H1 (cell line): ENCODE measurements around the gene HNRNPU. TPM values are rescaled to one million over a fixed set of nuclear protein-coding genes. Genes with fewer than 3 reads are reported as not detected.

ENCODE experiments used
- CTCF ChIA-PET: fragments of 300-600 bp; sonication (Branson Sonifier 250); formaldehyde crosslinking; loops from one replicate; lab custom pipeline; 2021; ENCODE audit not compliant: partially characterized antibody; lab: Charles Lee
- POLR2A ChIA-PET: fragments of 300-600 bp; sonication (Branson Sonifier 250); formaldehyde crosslinking; loops from one replicate; lab custom pipeline; 2021; ENCODE audit warnings: inconsistent platforms; ENCODE audit not compliant: partially characterized antibody; lab: Charles Lee
- DNase-seq, 2 experiments: peaks; one replicate each; pipeline versions ENCODE4 v3.0.0 to v3.0.0-alpha.2; 2010 to 2022; ENCODE audit warnings: low spot score in 2 of 2, low read depth in 1 of 2, mixed read lengths in 1 of 2
- FAIRE-seq: peaks from 2 replicates; lab custom pipeline; 2011; peaks lifted over from hg19 to GRCh38; lab: Jason Lieb, UNC
- H2AFZ ChIP-seq: 2 replicates; pipeline ENCODE4 v1.8.1; 2012; ENCODE audit warnings: low read length, inconsistent platforms
- H2AK5ac ChIP-seq: 2 replicates; pipeline ENCODE4 v1.6.1; 2013; ENCODE audit warnings: low read depth, low read length
- H2BK120ac ChIP-seq: replicated peaks from 2 replicates; pipeline ENCODE3; 2013; ENCODE audit warnings: low read depth, low read length, inconsistent platforms
- H2BK12ac ChIP-seq: 2 replicates; pipeline ENCODE4 v1.6.1; 2013; ENCODE audit warnings: low read depth, low read length
- H2BK15ac ChIP-seq: 2 replicates; pipeline ENCODE4 v1.6.1; 2013; ENCODE audit warnings: low read length
- H2BK20ac ChIP-seq: 2 replicates; pipeline ENCODE4 v1.6.1; 2013; ENCODE audit warnings: low read length
- H2BK5ac ChIP-seq: 2 replicates; pipeline ENCODE4 v1.6.1; 2013; ENCODE audit warnings: low read depth, low read length
- H3K14ac ChIP-seq: 2 replicates; pipeline ENCODE4 v1.6.1; 2013; ENCODE audit warnings: inconsistent platforms; ENCODE audit not compliant: insufficient read length
- H3K18ac ChIP-seq: 2 replicates; pipeline ENCODE4 v1.6.1; 2013; ENCODE audit warnings: low read length; ENCODE audit errors: extremely low read depth
- H3K23ac ChIP-seq: 2 replicates; pipeline ENCODE4 v1.6.1; 2013; ENCODE audit warnings: inconsistent platforms; ENCODE audit not compliant: insufficient read length
- H3K23me2 ChIP-seq: 2 replicates; pipeline ENCODE4 v1.6.1; 2013; ENCODE audit warnings: low read depth, low read length
- H3K27ac ChIP-seq: 2 replicates; pipeline ENCODE4 v1.6.1; 2011; ENCODE audit warnings: low read depth, low read length, inconsistent platforms
- H3K27me3 ChIP-seq, 4 experiments: replicated peaks in 1 of 4; 1 replicate in 1 of 4; 2 replicates in 3 of 4; pipeline versions ENCODE4 v1.6.1 to v1.8.1; 2011 to 2013; ENCODE audit warnings: low read length in 3 of 4, mild to moderate bottlenecking in 3 of 4, inconsistent platforms in 2 of 4, mixed read lengths in 2 of 4, moderate library complexity in 1 of 4; ENCODE audit not compliant: control insufficient read depth in 3 of 4, insufficient read depth in 3 of 4; ENCODE audit errors: extremely low read depth in 1 of 4
- H3K36me3 ChIP-seq, 4 experiments: 2 replicates each; pipeline versions ENCODE4 v1.6.1 to v1.8.1; 2011 to 2013; ENCODE audit warnings: mild to moderate bottlenecking in 4 of 4, low read length in 3 of 4, moderate library complexity in 2 of 4, control low read depth in 1 of 4, inconsistent platforms in 1 of 4; ENCODE audit not compliant: insufficient read depth in 4 of 4, control insufficient read depth in 2 of 4
- H3K4ac ChIP-seq: replicated peaks from 2 replicates; pipeline ENCODE3; 2013; ENCODE audit warnings: low read length, low read depth, mixed read lengths, inconsistent platforms; ENCODE audit not compliant: insufficient read length
- H3K4me1 ChIP-seq, 4 experiments: replicated peaks in 1 of 4; 1 replicate in 1 of 4; 2 replicates in 3 of 4; pipeline versions ENCODE4 v1.6.1 to v1.8.1; 2011 to 2013; ENCODE audit warnings: low read length in 3 of 4, inconsistent platforms in 2 of 4, mixed read lengths in 1 of 4; ENCODE audit not compliant: insufficient read depth in 4 of 4, control insufficient read depth in 3 of 4
- H3K4me2 ChIP-seq, 2 experiments: 2 replicates each; pipeline versions ENCODE4 v1.6.1 to v1.8.1; 2011 to 2013; ENCODE audit warnings: low read depth in 2 of 2, low read length in 2 of 2, control low read depth in 1 of 2, inconsistent platforms in 1 of 2, mild to moderate bottlenecking in 1 of 2; ENCODE audit not compliant: insufficient read depth in 1 of 2
- H3K4me3 ChIP-seq, 4 experiments: fragments of 200-600, 300-600 bp in 1 of 4; sonication (generic), shearing (Covaris generic), sonication (Bioruptor Twin) in 1 of 4; 2 replicates each; pipeline versions ENCODE4 v1.5.1 to v1.8.1; 2011 to 2016; ENCODE audit warnings: low read length in 4 of 4, low read depth in 3 of 4, control low read depth in 2 of 4, inconsistent platforms in 2 of 4, mild to moderate bottlenecking in 2 of 4, mixed read lengths in 1 of 4, moderate library complexity in 1 of 4; ENCODE audit not compliant: insufficient read depth in 2 of 4; ENCODE audit errors: extremely low read depth in 1 of 4
- H3K56ac ChIP-seq: replicated peaks from 2 replicates; pipeline ENCODE3; 2013; ENCODE audit warnings: low read depth, mild to moderate bottlenecking, mixed read lengths, low read length, inconsistent platforms; ENCODE audit not compliant: insufficient read length
- H3K79me1 ChIP-seq: 2 replicates; pipeline ENCODE4 v1.6.1; 2013; ENCODE audit warnings: low read depth, low read length, control low read depth
- H3K79me2 ChIP-seq, 2 experiments: 2 replicates each; pipeline versions ENCODE4 v1.6.1 to v1.8.1; 2012 to 2013; ENCODE audit warnings: low read length in 2 of 2, mild to moderate bottlenecking in 2 of 2, inconsistent platforms in 1 of 2; ENCODE audit not compliant: insufficient read depth in 2 of 2, control insufficient read depth in 1 of 2
- H3K9ac ChIP-seq, 4 experiments: replicated peaks in 1 of 4; 1 replicate in 1 of 4; 2 replicates in 3 of 4; pipeline versions ENCODE4 v1.6.1 to v1.8.1; 2011 to 2013; ENCODE audit warnings: low read depth in 3 of 4, low read length in 3 of 4, control low read depth in 2 of 4, mild to moderate bottlenecking in 2 of 4, moderate library complexity in 2 of 4, inconsistent platforms in 1 of 4; ENCODE audit errors: extremely low read depth in 1 of 4
- H3K9me3 ChIP-seq, 2 experiments: 2 replicates each; pipeline versions ENCODE4 v1.6.1 to v1.8.1; 2012 to 2013; ENCODE audit warnings: mild to moderate bottlenecking in 2 of 2, moderate library complexity in 2 of 2, control low read depth in 1 of 2, inconsistent platforms in 1 of 2, low read depth in 1 of 2, low read length in 1 of 2, mixed read lengths in 1 of 2; ENCODE audit not compliant: insufficient read depth in 2 of 2
- H4K20me1 ChIP-seq, 2 experiments: replicated peaks in 1 of 2; 2 replicates each; pipeline versions ENCODE3 to v1.8.1; 2011 to 2013; ENCODE audit warnings: inconsistent platforms in 2 of 2, low read length in 2 of 2, mild to moderate bottlenecking in 1 of 2; ENCODE audit not compliant: insufficient read depth in 2 of 2, control insufficient read depth in 1 of 2
- H4K5ac ChIP-seq: 2 replicates; pipeline ENCODE4 v1.6.1; 2013; ENCODE audit warnings: low read length, low read depth, mixed read lengths, inconsistent platforms; ENCODE audit not compliant: insufficient read length
- H4K8ac ChIP-seq: 2 replicates; pipeline ENCODE4 v1.8.0; 2013; ENCODE audit warnings: mild to moderate bottlenecking, moderate library complexity, low read length, inconsistent platforms; ENCODE audit not compliant: insufficient read depth; ENCODE audit errors: extremely low read depth
- H4K91ac ChIP-seq: replicated peaks from 2 replicates; pipeline ENCODE3; 2013; ENCODE audit warnings: low read length, mixed read lengths, inconsistent platforms; ENCODE audit not compliant: insufficient read length
- CHD1 ChIP-seq: IDR thresholded peaks from 2 replicates; pipeline ENCODE4 v1.6.1; 2012; ENCODE audit warnings: low read depth, low read length, improper control_type of control experiment
- CHD2 ChIP-seq: IDR thresholded peaks from 2 replicates; pipeline ENCODE4 v1.6.1; 2012; ENCODE audit warnings: low read length, improper control_type of control experiment
- CREB1 ChIP-seq: IDR thresholded peaks from 2 replicates; pipeline ENCODE4 v1.6.1; 2012; ENCODE audit warnings: inconsistent platforms
- EP300 ChIP-seq, 2 experiments: IDR thresholded peaks; 1 replicate in 1 of 2; 2 replicates in 1 of 2; pipeline ENCODE4 v1.6.1; 2011 to 2012; ENCODE audit warnings: low read depth in 2 of 2, low read length in 2 of 2, mild to moderate bottlenecking in 2 of 2, borderline replicate concordance in 1 of 2, inconsistent platforms in 1 of 2, moderate library complexity in 1 of 2
- FOSL1 ChIP-seq: IDR thresholded peaks from 2 replicates; pipeline ENCODE4 v1.6.1; 2011; ENCODE audit warnings: mild to moderate bottlenecking, low read depth, low read length, moderate library complexity; ENCODE audit not compliant: insufficient read depth
- POLR2AphosphoS5 ChIP-seq: IDR thresholded peaks from 2 replicates; pipeline ENCODE4 v1.6.1; 2011; ENCODE audit warnings: low read depth, low read length
- SIN3A ChIP-seq, 2 experiments: IDR thresholded peaks in 1 of 2; conservative IDR thresholded peaks in 1 of 2; 2 replicates each; pipeline ENCODE4 v1.6.1; 2011 to 2012; ENCODE audit warnings: low read length in 2 of 2, improper control_type of control experiment in 1 of 2, low read depth in 1 of 2, mild to moderate bottlenecking in 1 of 2
- TCF12 ChIP-seq: IDR thresholded peaks from 2 replicates; pipeline ENCODE4 v1.6.1; 2011; ENCODE audit warnings: low read depth, mild to moderate bottlenecking, low read length
- WGBS, 2 experiments: shearing (Covaris generic) in 1 of 2; methylation state at CpG; one replicate each; pipeline versions ENCODE4 v1.1.6 to v1.1.7; 2013 to 2015; ENCODE audit warnings: low lambda C conversion rate in 2 of 2, mixed read lengths in 2 of 2, inconsistent platforms in 1 of 2, low coverage in 1 of 2, missing lambda C conversion rate in 1 of 2; ENCODE audit not compliant: insufficient replicate concordance in 2 of 2, insufficient coverage in 1 of 2, insufficient read length in 1 of 2; ENCODE audit errors: extremely low coverage in 1 of 2, missing lambda C conversion rate in 1 of 2; 5-methylcytosine and 5-hydroxymethylcytosine counted together
- long read RNA-seq, 2 experiments: library from RNA in 1 of 2; library from capped mRNA in 1 of 2; stranded (forward); transcript quantifications; one replicate each; pipeline ENCODE4 v2.0.0, GENCODE V29; 2021; ENCODE audit warnings: inconsistent platforms in 1 of 2
- polyA minus RNA-seq, 3 experiments: library from RNA; depleted of rRNA, polyadenylated mRNA; stranded (reverse); fragments of >200 nt; gene quantifications; 1 replicate in 2 of 3; 2 replicates in 1 of 3; pipeline ENCODE4 v1.2.3, GENCODE V29; 2011
- polyA plus RNA-seq, 7 experiments: library from polyadenylated mRNA; depleted of rRNA in 3 of 7; stranded (reverse) in 5 of 7; unstranded in 2 of 7; fragments of >200 nt in 5 of 7; fragments of 200-250 nt in 2 of 7; gene quantifications; 1 replicate in 5 of 7; 2 replicates in 1 of 7; 4 replicates in 1 of 7; pipeline versions ENCODE4 v1.2.1 to v1.2.3, GENCODE V29; 2011 to 2013; ENCODE audit warnings: missing spikeins in 2 of 7, mixed read lengths in 2 of 7
- total RNA-seq: library from RNA; stranded (reverse); fragmentation: NEBNext Ultra II Directional; extraction: Animal tissue kit (Norgen Biotek cat#: 25700); gene quantifications from 2 replicates; pipeline ENCODE4 v1.2.1, GENCODE V29; 2021

HNRNPU gene
- total RNA-seq: 606 and 614 TPM in 2 replicates
- polyA plus RNA-seq (2011; rRNA removed): 87.3 and 95.6 TPM in 2 replicates
- 240 TPM for polyA plus RNA-seq (2011; cell fraction: cytosol; rRNA removed)
- polyA plus RNA-seq (2011; cell fraction: nucleus; rRNA removed): 179 TPM
- 452 to 699 TPM (median 531 TPM) in 4 replicates for polyA plus RNA-seq (2012, experiment 1 of 2)
- 85.9 TPM for polyA plus RNA-seq (2012, experiment 2 of 2)
- polyA plus RNA-seq (2013, experiment 1 of 2): 352 TPM
- 353 TPM for polyA plus RNA-seq (2013, experiment 2 of 2)
- polyA minus RNA-seq (2011; rRNA and poly(A)+ RNA removed): 235 and 263 TPM in 2 replicates
- 285 TPM for polyA minus RNA-seq (2011; cell fraction: cytosol; rRNA and poly(A)+ RNA removed)
- polyA minus RNA-seq (2011; cell fraction: nucleus; rRNA and poly(A)+ RNA removed): 272 TPM
- long read RNA-seq, experiment 1, full-length matches to known transcripts: 44 of 493 reads
- long read RNA-seq, experiment 1, partial matches to known transcripts: 260 of 493 reads
- long read RNA-seq, experiment 1, other reads (novel, unspliced or antisense): 189 of 493 reads
- long read RNA-seq, experiment 2, full-length matches to known transcripts: 24 of 134 reads
- long read RNA-seq, experiment 2, partial matches to known transcripts: 107 of 134 reads
- long read RNA-seq, experiment 2, other reads (novel, unspliced or antisense): 3 of 134 reads

- H2AFZ ChIP-seq: 0 out of 2 replicates have a peak within 1 kb of the TSS, but pooled peaks have one; percentile 3
- TF ChIP-seq CREB1 (peak; percentile 80), CHD2 (no peak), EP300 (IDR thresholded peaks at IDR 0.05; ENCODE audit: borderline replicate concordance in 1 of 2, low read depth in 2 of 2, low read length in 2 of 2) (peak in 1 of 2 experiments; percentile 4; a peak in 1 of 3 replicates), FOSL1 (no peak), POLR2AphosphoS5 (peak; percentile 93; the same call in 1 of the 2 replicates), TCF12 (no peak), CHD1 (peak; percentile 57; the same call in 1 of the 2 replicates), SIN3A (conservative IDR thresholded peaks at IDR 0.05 in 1 of 2, IDR thresholded peaks at IDR 0.05 in 1 of 2; ENCODE audit: low read depth in 1 of 2, low read length in 2 of 2) (no peak)
These were observed at the start of gene HNRNPU for GRCh38 chr1:244864253-244865027. TSS of gene HNRNPU (minus strand) at chr1:244864543. CDS start at chr1:244864307, 236 bp downstream.

More at GRCh38 chr1:244864253-244865027, at the start of gene HNRNPU:
- 2% methylated on average over 51 of the region's 71 CpGs; no CpG with 5 or more reads in 1 of the 2 experiments for WGBS, 2 experiments
- H3K23ac ChIP-seq: peak within 1 kb of the TSS; percentile 15
- H4K20me1 ChIP-seq: peaks cover 24% of the 10 kb centered on the region in 2 experiments
- POLR2A ChIA-PET: interaction anchor here (0.8 to 29.6 kb wide), 22 partner anchors 12 to 182 kb away, joined by 3 to 677 read pairs (median 4); partner anchors contain the start of gene COX20
- CTCF ChIA-PET: interaction anchor here (0.7 to 2.8 kb wide), 9 partner anchors 28 to 178 kb away, joined by 3 to 12 read pairs (median 3); partner anchors contain the start of gene COX20
- no peak for FAIRE-seq
- no peak within 1 kb of the TSS for H2BK20ac ChIP-seq
- peak within 1 kb of the TSS; percentile 98 for H2BK5ac ChIP-seq
- peaks cover 5% of the 10 kb centered on the region for H3K23me2 ChIP-seq
- peak within 1 kb of the TSS; percentile 60; the same call in 1 of the 2 replicates for H2BK12ac ChIP-seq
- peak within 1 kb of the TSS; percentile 95 for H3K14ac ChIP-seq
- H3K18ac ChIP-seq: peak within 1 kb of the TSS; percentile 99
- peaks cover 15 to 33% (median 22%) of the 10 kb centered on the region in 4 experiments for H3K36me3 ChIP-seq
- H4K91ac ChIP-seq: peak within 1 kb of the TSS; percentile 99
- peak within 1 kb of the TSS; percentile 90 to 100 (median 98) for H3K4me3 ChIP-seq
- no peaks in the 10 kb centered on the region for H3K9me3 ChIP-seq
- H3K4ac ChIP-seq: peak within 1 kb of the TSS; percentile 99
- DNase-seq: peak; percentile 91 to 96
- H3K27ac ChIP-seq: peak within 1 kb of the TSS; percentile 93
- H3K79me1 ChIP-seq: no peaks in the 10 kb centered on the region
- H2BK120ac ChIP-seq: peak within 1 kb of the TSS; percentile 77
- H4K5ac ChIP-seq: peak within 1 kb of the TSS; percentile 95
- H3K9ac ChIP-seq: peak within 1 kb of the TSS; percentile 99 to 100 (median 100)
- no peaks in the 10 kb centered on the region for H3K27me3 ChIP-seq
- H2AK5ac ChIP-seq: peak within 1 kb of the TSS; percentile 96
- peak within 1 kb of the TSS; percentile 75 to 92 for H3K4me2 ChIP-seq
- peak within 1 kb of the TSS; percentile 97 for H3K56ac ChIP-seq
- no peak within 1 kb of the TSS for H2BK15ac ChIP-seq
- H3K79me2 ChIP-seq: peaks cover 38 to 49% of the 10 kb centered on the region in 2 experiments
- peaks cover 0 to 3% (median 3%) of the 10 kb centered on the region in 4 experiments; a peak in 4 of 7 replicates for H3K4me1 ChIP-seq
- H4K8ac ChIP-seq: peak within 1 kb of the TSS; percentile 99; the same call in 1 of the 2 replicates
